Stimulated activated naive CD8-positive, alpha-beta T cell treated with anti-CD3 and anti-CD28 coated beads, Interleukin-15, Interleukin-2, amounts not matched to agents 100 U/mL and 50 U/mL, for 24 hours (primary cell): ENCODE measurements around the gene FER1L5.

Experiments used
- ATAC-seq: fragments of 150-1000 bp; cut with Tn5 transposase; one replicate; pipeline ENCODE4 v1.10.0; 2021
- DNase-seq: peaks from one replicate; pipeline ENCODE4 v3.0.0; 2021

FER1L5 gene

GRCh38 chr2:96680561-96681141 lies 38.1 kb downstream of the FER1L5 start:
- ATAC-seq: no peak
- no peak for DNase-seq

- DNase-seq: no peak
- no peak for ATAC-seq
These were observed 39.0 kb downstream of the FER1L5 start for GRCh38 chr2:96681540-96681939.

- no peak for ATAC-seq
- no peak for DNase-seq
These were observed 40.7 kb downstream of the FER1L5 start for GRCh38 chr2:96683307-96683706.

GRCh38 chr2:96683972-96684820 lies 41.6 kb downstream of the FER1L5 start:
- ATAC-seq (no peak), DNase-seq (no peak)

GRCh38 chr2:96684883-96685576 lies 42.5 kb downstream of the FER1L5 start:
- DNase-seq: no peak
- no peak for ATAC-seq

GRCh38 chr2:96685577-96686459 lies 43.3 kb downstream of the FER1L5 start:
- ATAC-seq (no peak), DNase-seq (no peak)

GRCh38 chr2:96687266-96687665 lies 44.7 kb downstream of the FER1L5 start:
- ATAC-seq (no peak), DNase-seq (no peak)

- no peak for DNase-seq
- no peak for ATAC-seq
These were observed 45.4 kb downstream of the FER1L5 start for GRCh38 chr2:96687711-96688640.

- DNase-seq (no peak), ATAC-seq (no peak)
These were observed 46.3 kb downstream of the FER1L5 start for GRCh38 chr2:96688649-96689430.

GRCh38 chr2:96689431-96689991 lies 46.9 kb downstream of the FER1L5 start:
- no peak for ATAC-seq
- DNase-seq: no peak

GRCh38 chr2:96690306-96691021 lies 47.9 kb downstream of the FER1L5 start:
- no peak for ATAC-seq
- no peak for DNase-seq

- DNase-seq (no peak), ATAC-seq (no peak)
These were observed 48.6 kb downstream of the FER1L5 start for GRCh38 chr2:96691022-96691612.

GRCh38 chr2:96692094-96692971 lies 49.8 kb downstream of the FER1L5 start:
- no peak for ATAC-seq
- no peak for DNase-seq

GRCh38 chr2:96693286-96694200 lies 51.0 kb downstream of the FER1L5 start:
- DNase-seq (no peak), ATAC-seq (no peak)

GRCh38 chr2:96694279-96694678 lies 51.7 kb downstream of the FER1L5 start:
- DNase-seq (no peak), ATAC-seq (no peak)

- ATAC-seq (no peak), DNase-seq (no peak)
These were observed 52.4 kb downstream of the FER1L5 start for GRCh38 chr2:96694816-96695455.
